Mammary epithelial cell (primary cell): ENCODE measurements around the gene GCN1.

Experiments
- EZH2 ChIP-seq: IDR thresholded peaks from 2 replicates; pipeline ENCODE4 v1.6.1; 2012; ENCODE audit warnings: low read length, inconsistent platforms, borderline replicate concordance
- TF ChIP-seq, protein P1 (sequence below), 2 donors: IDR thresholded peaks in 1 of 2; conservative IDR thresholded peaks in 1 of 2; 2 replicates each; pipeline ENCODE4 v1.5.1; 2011 to 2012; ENCODE audit warnings: inconsistent platforms in 2 of 2, low read length in 2 of 2, mild to moderate bottlenecking in 2 of 2, control low read depth in 1 of 2, low read depth in 1 of 2; ENCODE audit not compliant: insufficient read depth in 1 of 2; ENCODE audit errors: extremely low read depth in 1 of 2

DNA sequence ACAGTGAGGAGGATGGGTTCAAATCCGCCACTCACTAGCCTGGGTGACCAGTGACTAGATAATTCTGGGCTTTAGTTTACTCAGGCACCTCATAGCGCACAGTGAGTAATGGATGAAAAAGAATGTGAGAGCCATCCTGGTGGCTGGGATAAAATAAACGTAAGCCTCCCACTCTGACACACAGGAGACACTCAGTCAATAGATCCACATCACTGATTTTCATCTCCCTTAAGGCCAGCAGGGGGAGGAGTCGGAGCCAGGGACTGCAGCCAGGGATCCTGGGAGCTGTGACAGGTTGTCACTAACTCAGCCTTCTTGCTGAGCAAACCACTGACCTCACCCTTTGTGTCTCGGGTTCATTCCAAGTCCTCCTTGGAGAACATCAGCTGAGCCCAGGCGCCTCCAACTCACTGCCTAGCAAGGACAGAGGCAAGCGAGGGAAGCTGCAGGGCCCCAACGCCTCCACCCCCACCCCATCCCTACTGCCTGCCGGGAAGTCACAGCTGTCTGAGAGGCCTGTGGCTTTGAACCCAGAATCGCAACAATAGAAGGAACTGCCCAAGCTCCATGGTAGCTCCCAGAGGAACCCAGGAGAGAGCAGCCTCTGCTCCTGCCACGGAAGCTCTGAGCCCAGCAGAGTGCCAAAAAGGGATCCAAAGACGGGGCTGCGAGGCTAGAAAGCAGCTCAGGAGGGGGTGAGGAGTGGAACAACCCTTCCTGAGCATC lies 40.3 kb upstream of the GCN1 start:
- TF ChIP-seq, protein P1, sequence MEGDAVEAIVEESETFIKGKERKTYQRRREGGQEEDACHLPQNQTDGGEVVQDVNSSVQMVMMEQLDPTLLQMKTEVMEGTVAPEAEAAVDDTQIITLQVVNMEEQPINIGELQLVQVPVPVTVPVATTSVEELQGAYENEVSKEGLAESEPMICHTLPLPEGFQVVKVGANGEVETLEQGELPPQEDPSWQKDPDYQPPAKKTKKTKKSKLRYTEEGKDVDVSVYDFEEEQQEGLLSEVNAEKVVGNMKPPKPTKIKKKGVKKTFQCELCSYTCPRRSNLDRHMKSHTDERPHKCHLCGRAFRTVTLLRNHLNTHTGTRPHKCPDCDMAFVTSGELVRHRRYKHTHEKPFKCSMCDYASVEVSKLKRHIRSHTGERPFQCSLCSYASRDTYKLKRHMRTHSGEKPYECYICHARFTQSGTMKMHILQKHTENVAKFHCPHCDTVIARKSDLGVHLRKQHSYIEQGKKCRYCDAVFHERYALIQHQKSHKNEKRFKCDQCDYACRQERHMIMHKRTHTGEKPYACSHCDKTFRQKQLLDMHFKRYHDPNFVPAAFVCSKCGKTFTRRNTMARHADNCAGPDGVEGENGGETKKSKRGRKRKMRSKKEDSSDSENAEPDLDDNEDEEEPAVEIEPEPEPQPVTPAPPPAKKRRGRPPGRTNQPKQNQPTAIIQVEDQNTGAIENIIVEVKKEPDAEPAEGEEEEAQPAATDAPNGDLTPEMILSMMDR (conservative IDR thresholded peaks at IDR 0.05 in 1 of 2, IDR thresholded peaks at IDR 0.05 in 1 of 2; ENCODE audit: extremely low read depth in 1 of 2, insufficient read depth in 1 of 2, low read depth in 1 of 2, low read length in 2 of 2), result peak; percentile 35 to 61
- TF ChIP-seq EZH2, result no peak
